ENCODE data around the gene DNAAF1.

The DNAAF1 gene

GRCh38 chr16:84098939-84099338 is 46.2 kb upstream of the DNAAF1 start:
- Histone ChIP-seq H3K79me2 (ENCODE audit: insufficient read depth, low read length) (peaks cover 90% of the 10 kb centered on the region), H3K36me3 (ENCODE audit: insufficient read depth, low read length) (peaks cover 88% of the 10 kb centered on the region), H3K27me3 (ENCODE audit: insufficient read depth, low read length, poor library complexity) (no peaks in the 10 kb centered on the region), H3K4me1 (ENCODE audit: insufficient read depth, low read length) (peaks cover 33% of the 10 kb centered on the region), H3K4me3 (ENCODE audit: low read depth in 1 of 2, low read length in 2 of 2) (no peak overlapping the region), H4K20me1 (ENCODE audit: insufficient read depth, low read length) (peaks cover 23% of the 10 kb centered on the region; the same call in 1 of the 2 replicates), H3K27ac (ENCODE audit: low read length) (no peak overlapping the region), H3K9me3 (ENCODE audit: insufficient read depth, low read length, severe bottlenecking) (no peaks in the 10 kb centered on the region), H2AFZ (ENCODE audit: low read depth, low read length) (no peak overlapping the region), H3K9ac (ENCODE audit: low read depth, low read length) (no peak overlapping the region), H3K4me2 (ENCODE audit: insufficient read depth, low read length) (no peak overlapping the region)
- DNase-seq (no peak), ATAC-seq (ENCODE audit: insufficient read depth, low read depth) (no peak)
- TF ChIP-seq CTCF (IDR thresholded peaks at IDR 0.05; ENCODE audit: borderline replicate concordance, extremely low read depth, low read length, poor library complexity, severe bottlenecking) (no peak), EZH2 (IDR thresholded peaks at IDR 0.05; ENCODE audit: borderline replicate concordance, low read depth, low read length, severe bottlenecking) (no peak)

GRCh38 chr16:84103678-84104077 is 41.4 kb upstream of the DNAAF1 start:
- ATAC-seq (ENCODE audit: insufficient read depth, low read depth), result no peak
- no peak for TF ChIP-seq CTCF (IDR thresholded peaks at IDR 0.05; ENCODE audit: borderline replicate concordance, extremely low read depth, low read length, poor library complexity, severe bottlenecking)
- no peak for TF ChIP-seq EZH2 (IDR thresholded peaks at IDR 0.05; ENCODE audit: borderline replicate concordance, low read depth, low read length, severe bottlenecking)
- no peak for DNase-seq
- Histone ChIP-seq H3K4me3 (ENCODE audit: low read depth in 1 of 2, low read length in 2 of 2) (no peak overlapping the region), H3K79me2 (ENCODE audit: insufficient read depth, low read length) (peaks cover 100% of the 10 kb centered on the region), H3K27ac (ENCODE audit: low read length) (peak overlapping the region; percentile 4; the same call in 1 of the 2 replicates), H2AFZ (ENCODE audit: low read depth, low read length) (no peak overlapping the region), H3K9ac (ENCODE audit: low read depth, low read length) (no peak overlapping the region), H3K27me3 (ENCODE audit: insufficient read depth, low read length, poor library complexity) (no peaks in the 10 kb centered on the region), H4K20me1 (ENCODE audit: insufficient read depth, low read length) (peaks cover 65% of the 10 kb centered on the region), H3K4me2 (ENCODE audit: insufficient read depth, low read length) (no peak overlapping the region), H3K9me3 (ENCODE audit: insufficient read depth, low read length, severe bottlenecking) (no peaks in the 10 kb centered on the region), H3K4me1 (ENCODE audit: insufficient read depth, low read length) (peaks cover 39% of the 10 kb centered on the region), H3K36me3 (ENCODE audit: insufficient read depth, low read length) (peaks cover 68% of the 10 kb centered on the region)

DNA sequence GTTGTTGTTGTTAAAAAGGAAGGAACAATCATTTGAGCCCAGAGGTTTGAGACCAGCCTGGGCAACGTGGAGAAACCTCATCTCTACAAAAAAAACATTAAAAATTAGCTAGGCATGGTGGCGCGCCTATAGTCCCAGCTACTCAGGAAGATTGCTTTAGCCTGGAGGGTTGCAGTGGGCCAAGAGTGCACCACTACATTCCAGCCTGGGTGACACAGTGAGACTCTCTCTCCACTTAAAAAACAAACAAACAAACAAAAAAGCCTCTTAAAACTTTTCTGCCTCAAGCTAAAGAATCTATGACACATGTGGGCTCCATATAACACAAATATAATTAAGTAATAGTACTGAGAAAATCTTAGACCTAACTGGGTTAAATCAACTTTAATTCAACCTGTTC is 40.9 kb upstream of the DNAAF1 start:
- ATAC-seq (ENCODE audit: insufficient read depth, low read depth) (no peak), DNase-seq (no peak)
- peaks cover 42% of the 10 kb centered on the region for H3K4me1 ChIP-seq (ENCODE audit: insufficient read depth, low read length)
- no peak overlapping the region for H3K27ac ChIP-seq (ENCODE audit: low read length)
- H3K4me2 ChIP-seq (ENCODE audit: insufficient read depth, low read length), result no peak overlapping the region
- no peak overlapping the region for H2AFZ ChIP-seq (ENCODE audit: low read depth, low read length)
- H3K9ac ChIP-seq (ENCODE audit: low read depth, low read length), result no peak overlapping the region
- no peaks in the 10 kb centered on the region for H3K27me3 ChIP-seq (ENCODE audit: insufficient read depth, low read length, poor library complexity)
- H3K4me3 ChIP-seq (ENCODE audit: low read depth in 1 of 2, low read length in 2 of 2), result no peak overlapping the region
- no peaks in the 10 kb centered on the region for H3K9me3 ChIP-seq (ENCODE audit: insufficient read depth, low read length, severe bottlenecking)
- H4K20me1 ChIP-seq (ENCODE audit: insufficient read depth, low read length), result peaks cover 71% of the 10 kb centered on the region
- peaks cover 68% of the 10 kb centered on the region for H3K36me3 ChIP-seq (ENCODE audit: insufficient read depth, low read length)
- peaks cover 100% of the 10 kb centered on the region for H3K79me2 ChIP-seq (ENCODE audit: insufficient read depth, low read length)
- TF ChIP-seq CTCF (IDR thresholded peaks at IDR 0.05; ENCODE audit: borderline replicate concordance, extremely low read depth, low read length, poor library complexity, severe bottlenecking) (no peak), EZH2 (IDR thresholded peaks at IDR 0.05; ENCODE audit: borderline replicate concordance, low read depth, low read length, severe bottlenecking) (no peak)
